Activated CD4-positive, alpha-beta T cell treated with anti-CD3 and anti-CD28 coated beads for 36 hours (primary cell): ENCODE results near the gene ZFP69. TPM values are rescaled to one million over a fixed set of nuclear protein-coding genes. Genes with fewer than 3 reads are reported as not detected.
"Not testable (repeated sequence)": the region's sequence is repeated elsewhere in the genome, so short reads cannot be mapped to it uniquely, and the experiment has no call there.

ENCODE experiments used
- ATAC-seq: fragments of 200-7000 bp; cut with Tn5 transposase; one replicate; pipeline ENCODE4 v1.10.0; 2021; ENCODE audit warnings: mild to moderate bottlenecking, moderate library complexity
- CTCF ChIA-PET: fragments of 350-600 bp; sonication (Branson Sonifier 250); formaldehyde crosslinking; loops from one replicate; lab custom pipeline; 2021; ENCODE audit warnings: antibody characterized with exemption; lab: Charles Lee
- POLR2A ChIA-PET: fragments of 350-600 bp; sonication (Branson Sonifier 250); formaldehyde crosslinking; loops from one replicate; lab custom pipeline; 2021; ENCODE audit warnings: antibody characterized with exemption, inconsistent platforms; lab: Charles Lee
- DNase-seq: peaks from one replicate; pipeline ENCODE4 v3.0.0-alpha.2; 2020
- H3K27ac Mint-ChIP-seq: one replicate; pipeline ENCODE4 v1.8.0; 2021; ENCODE audit warnings: mixed read lengths
- H3K27me3 Mint-ChIP-seq: one replicate; pipeline ENCODE4 v1.8.0; 2021; ENCODE audit warnings: mixed read lengths
- H3K36me3 Mint-ChIP-seq: one replicate; pipeline ENCODE4 v1.8.0; 2021; ENCODE audit warnings: low read depth, mixed read lengths
- H3K4me1 Mint-ChIP-seq: one replicate; pipeline ENCODE4 v1.8.0; 2021; ENCODE audit warnings: mixed read lengths
- H3K4me3 Mint-ChIP-seq: one replicate; pipeline ENCODE4 v1.8.0; 2021; ENCODE audit warnings: mild to moderate bottlenecking, moderate library complexity, mixed read lengths
- H3K9me3 Mint-ChIP-seq: one replicate; pipeline ENCODE4 v1.8.0; 2021; ENCODE audit warnings: low read depth, mixed read lengths
- intact Hi-C, 2 experiments: fragments of 100-400 bp; cut with DNase I in 1 of 2; cut with micrococcal nuclease in 1 of 2; formaldehyde crosslinking; loops; one replicate each; pipeline versions ENCODE4 v1.14.2 to v1.15.1; 2022 to 2024; cut with DNase I, micrococcal nuclease
- total RNA-seq, 2 experiments: library from RNA; stranded (reverse); gene quantifications; one replicate each; pipeline ENCODE4 v1.2.3, GENCODE V29; 2021

The ZFP69 gene
- total RNA-seq, 2 experiments from 2014 or later, result 4.6 to 5.4 TPM

DNA sequence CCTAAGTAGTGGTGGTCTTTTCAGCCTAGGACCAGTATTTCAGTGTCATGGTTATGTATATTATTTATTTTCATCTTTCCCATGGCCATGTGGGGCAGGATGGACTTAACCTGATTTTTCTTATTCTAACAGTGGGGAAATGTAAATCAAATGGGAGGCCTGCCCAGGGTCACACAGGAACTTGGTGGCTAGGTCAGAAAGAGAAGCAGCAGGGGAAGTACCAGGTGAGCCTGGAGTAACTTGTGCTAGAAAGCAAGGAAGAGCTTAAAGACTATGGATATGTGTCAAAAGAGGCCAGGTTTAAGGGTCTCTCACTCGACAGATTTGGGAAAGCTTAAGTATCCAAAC, 25.9 kb upstream of the ZFP69 start:
- H3K4me1 Mint-ChIP-seq, result peaks cover 32% of the 10 kb centered on the region
- peaks cover 62% of the 10 kb centered on the region for H3K36me3 Mint-ChIP-seq
- H3K27me3 Mint-ChIP-seq, result no peaks in the 10 kb centered on the region
- H3K27ac Mint-ChIP-seq, result peak overlapping the region; percentile 87
- intact Hi-C loops, result loop anchor here (1.0 to 2.0 kb wide), 7 partner anchors 26 to 528 kb away; partner anchors contain the start of genes ZFP69 (in 2 of the 2), CTPS1 (in 1 of the 2), EXO5 (in 1 of the 2) and ZNF684 (in 1 of the 2)
- peaks cover 27% of the 10 kb centered on the region for H3K9me3 Mint-ChIP-seq
- POLR2A ChIA-PET, result interaction anchor here (0.7 to 0.8 kb wide), 2 partner anchors 58 to 134 kb away, joined by 4 to 7 read pairs; no protein-coding TSS in a partner anchor
- CTCF ChIA-PET, result interaction anchor here (0.6 to 1.9 kb wide), 3 partner anchors 30 to 135 kb away, joined by 3 to 8 read pairs (median 3); no protein-coding TSS in a partner anchor
- peak; percentile 34 for ATAC-seq
- no peak for DNase-seq
- H3K4me3 Mint-ChIP-seq, result peak overlapping the region; percentile 71

DNA sequence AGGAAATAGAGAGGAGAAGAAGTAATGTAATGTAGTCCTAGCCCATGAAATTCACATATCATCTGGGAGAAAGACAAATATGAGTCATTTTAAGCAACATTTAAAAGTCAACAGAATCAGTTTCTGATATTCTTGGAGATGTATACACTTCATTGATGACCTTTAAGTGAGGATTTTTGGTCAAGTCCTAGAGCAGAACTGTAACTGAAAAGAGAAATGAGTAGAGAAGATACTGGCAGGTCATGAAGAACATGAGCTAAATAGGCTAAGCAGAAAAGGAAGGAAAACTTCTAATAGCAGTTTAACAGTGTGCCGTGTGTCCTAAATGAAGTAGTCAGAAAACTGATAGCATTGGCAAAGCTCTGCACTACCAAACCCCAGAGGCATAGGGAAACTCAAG, 22.2 kb upstream of the ZFP69 start:
- no peak for ATAC-seq
- H3K9me3 Mint-ChIP-seq, result peaks cover 57% of the 10 kb centered on the region
- peak overlapping the region; percentile 14 for H3K27ac Mint-ChIP-seq
- H3K4me1 Mint-ChIP-seq, result peaks cover 27% of the 10 kb centered on the region
- H3K36me3 Mint-ChIP-seq, result peaks cover 87% of the 10 kb centered on the region
- no peak overlapping the region for H3K4me3 Mint-ChIP-seq
- no peak for DNase-seq
- H3K27me3 Mint-ChIP-seq, result no peaks in the 10 kb centered on the region
- intact Hi-C loops, result no loop called here
- ChIA-PET POLR2A (interaction anchor here (0.7 kb wide), 1 partner anchor 29 kb away, joined by 3 read pairs; no protein-coding TSS in a partner anchor), CTCF (interaction anchor here (0.5 to 0.9 kb wide), 3 partner anchors 17 to 281 kb away, joined by 3 read pairs; no protein-coding TSS in a partner anchor)

DNA sequence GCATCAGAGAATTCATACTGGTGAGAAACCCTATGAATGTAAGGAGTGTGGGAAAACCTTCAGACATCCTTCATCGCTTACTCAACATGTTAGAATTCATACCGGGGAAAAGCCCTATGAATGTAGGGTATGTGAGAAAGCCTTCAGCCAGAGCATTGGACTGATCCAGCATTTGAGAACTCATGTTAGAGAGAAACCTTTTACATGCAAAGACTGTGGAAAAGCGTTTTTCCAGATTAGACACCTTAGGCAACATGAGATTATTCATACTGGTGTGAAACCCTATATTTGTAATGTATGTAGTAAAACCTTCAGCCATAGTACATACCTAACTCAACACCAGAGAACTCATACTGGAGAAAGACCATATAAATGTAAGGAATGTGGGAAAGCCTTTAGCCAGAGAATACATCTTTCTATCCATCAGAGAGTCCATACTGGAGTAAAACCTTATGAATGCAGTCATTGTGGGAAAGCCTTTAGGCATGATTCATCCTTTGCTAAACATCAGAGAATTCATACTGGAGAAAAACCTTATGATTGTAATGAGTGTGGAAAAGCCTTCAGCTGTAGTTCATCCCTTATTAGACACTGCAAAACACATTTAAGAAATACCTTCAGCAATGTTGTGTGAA, 14.0 kb upstream of the ZFP69 start:
- ATAC-seq (no peak), DNase-seq (no peak)
- H3K36me3 Mint-ChIP-seq, result peaks cover 86% of the 10 kb centered on the region
- peaks cover 64% of the 10 kb centered on the region for H3K9me3 Mint-ChIP-seq
- intact Hi-C loops, result loop anchor here in 1 of 2 experiments (2.0 kb wide), 1 partner anchor 32 kb away; no protein-coding TSS in a partner anchor
- H3K4me3 Mint-ChIP-seq, result no peak overlapping the region
- ChIA-PET CTCF (no interaction called here), POLR2A (no interaction called here)
- no peak overlapping the region for H3K27ac Mint-ChIP-seq
- no peaks in the 10 kb centered on the region for H3K4me1 Mint-ChIP-seq
- no peaks in the 10 kb centered on the region for H3K27me3 Mint-ChIP-seq

DNA sequence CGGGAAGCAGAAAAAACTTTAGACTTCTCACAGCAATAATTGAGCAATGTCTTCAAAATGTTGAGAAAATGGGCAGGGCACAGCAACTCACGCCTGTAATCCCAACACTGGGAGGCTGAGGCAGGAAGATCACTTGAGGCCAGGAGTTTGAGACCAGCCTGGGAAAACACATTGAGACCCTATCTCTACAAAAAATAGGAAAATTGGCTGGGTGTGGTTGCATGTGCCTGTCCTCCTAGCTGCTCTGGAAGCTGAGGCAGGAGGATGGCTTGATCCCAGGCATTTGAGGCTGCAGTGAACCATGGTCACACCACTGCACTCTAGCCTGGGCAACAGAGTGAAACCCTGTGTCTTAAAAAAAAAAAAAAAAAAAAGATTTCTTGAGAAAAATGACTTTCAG, 7.8 kb upstream of the ZFP69 start:
- POLR2A ChIA-PET, result interaction anchor here (0.7 kb wide), 1 partner anchor 421 kb away, joined by 4 read pairs; no protein-coding TSS in a partner anchor
- Mint-ChIP-seq H3K4me3 (no peak overlapping the region), H3K27me3 (no peaks in the 10 kb centered on the region), H3K4me1 (no peaks in the 10 kb centered on the region), H3K36me3 (peaks cover 43% of the 10 kb centered on the region), H3K27ac (no peak overlapping the region), H3K9me3 (peaks cover 73% of the 10 kb centered on the region)
- ATAC-seq (no peak), DNase-seq (no peak)
- intact Hi-C loops, result no loop called here
- CTCF ChIA-PET, result no interaction called here

DNA sequence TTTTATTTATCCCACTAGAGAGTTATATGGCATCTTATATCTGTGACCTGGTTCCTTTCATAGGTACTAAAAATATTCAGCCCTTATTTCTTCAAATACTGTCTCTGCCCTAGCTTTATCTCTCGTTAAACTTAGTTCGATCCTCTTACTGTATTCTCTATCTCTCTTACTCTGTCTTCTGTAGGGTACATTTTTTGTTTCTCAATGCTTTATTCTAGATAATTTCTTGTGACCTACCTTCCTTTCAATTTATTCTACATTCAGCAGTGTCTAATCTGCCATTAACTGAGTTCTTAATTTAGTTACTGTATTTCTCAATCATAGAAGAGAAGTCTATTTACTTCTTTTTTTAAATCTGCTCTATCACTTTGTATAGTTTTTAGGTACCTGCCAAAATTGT, 1.8 kb upstream of the ZFP69 start:
- intact Hi-C loops, result no loop called here
- H3K9me3 Mint-ChIP-seq, result peaks cover 38% of the 10 kb centered on the region
- H3K4me1 Mint-ChIP-seq, result peaks cover 21% of the 10 kb centered on the region
- no peak overlapping the region for H3K27ac Mint-ChIP-seq
- ChIA-PET CTCF (interaction anchor here (0.7 to 1.1 kb wide), 2 partner anchors 20 to 59 kb away, joined by 4 read pairs; no protein-coding TSS in a partner anchor), POLR2A (no interaction called here)
- DNase-seq (no peak), ATAC-seq (no peak)
- H3K27me3 Mint-ChIP-seq, result no peaks in the 10 kb centered on the region
- no peak overlapping the region for H3K4me3 Mint-ChIP-seq
- peaks cover 21% of the 10 kb centered on the region for H3K36me3 Mint-ChIP-seq

DNA sequence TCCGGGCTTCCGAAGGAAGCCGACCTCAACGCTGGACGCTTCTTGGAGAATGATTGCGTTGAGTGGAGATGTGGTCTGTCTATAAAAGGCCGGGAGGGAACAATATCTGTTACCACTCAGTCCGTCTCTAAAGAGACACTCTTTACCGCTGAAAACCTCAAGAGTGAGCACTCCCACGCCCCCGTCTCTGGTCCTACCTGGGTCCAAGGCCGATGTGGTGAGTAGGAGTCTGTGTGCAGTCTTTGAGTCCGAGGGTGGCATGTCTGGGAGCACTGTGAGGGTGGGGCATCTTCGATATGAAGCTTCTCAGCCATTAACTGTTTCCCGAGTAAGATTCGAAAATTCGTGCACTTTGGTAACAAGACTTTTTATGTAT, 576 bp downstream of the ZFP69 start:
- peak; percentile 50 for DNase-seq

DNA sequence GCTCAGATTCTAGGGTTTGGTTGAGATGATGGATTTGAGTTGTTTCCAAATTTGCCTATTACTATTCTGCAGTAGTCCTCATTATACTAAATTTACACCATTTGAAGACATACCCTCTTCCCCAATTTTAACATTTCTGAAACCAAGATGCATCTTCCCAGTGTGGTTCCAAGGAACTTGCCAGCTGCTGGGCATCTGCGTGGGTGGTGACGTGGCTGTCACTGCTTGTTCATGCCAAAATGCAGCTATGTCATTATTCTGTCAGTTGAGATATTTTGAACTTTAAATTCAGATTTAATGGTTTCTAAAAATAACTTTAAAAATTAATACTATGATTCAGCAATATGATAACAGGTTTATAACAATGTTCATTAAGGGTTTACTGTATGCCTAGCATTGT, 1.2 kb downstream of the ZFP69 start:
- Mint-ChIP-seq H3K9me3 (peaks cover 28% of the 10 kb centered on the region), H3K27me3 (no peaks in the 10 kb centered on the region), H3K4me1 (peaks cover 21% of the 10 kb centered on the region), H3K27ac (peak overlapping the region; percentile 76), H3K4me3 (peak overlapping the region; percentile 80), H3K36me3 (peaks cover 44% of the 10 kb centered on the region)
- intact Hi-C loops, result no loop called here
- ChIA-PET POLR2A (interaction anchor here (0.6 to 1.2 kb wide), 3 partner anchors 31 to 96 kb away, joined by 3 read pairs; no protein-coding TSS in a partner anchor), CTCF (interaction anchor here (1.0 to 1.7 kb wide), 3 partner anchors 10 to 54 kb away, joined by 3 to 7 read pairs (median 5); partner anchors contain the start of genes EXO5 and ZNF684)
- ATAC-seq, result no peak
- no peak for DNase-seq

More for the DNA sequence above, 576 bp downstream of the ZFP69 start:
- peak overlapping the region; percentile 76 for H3K27ac Mint-ChIP-seq
- ATAC-seq, result peak; percentile 58
- ChIA-PET CTCF (interaction anchor here (1.0 kb wide), 1 partner anchor 31 kb away, joined by 3 read pairs; the partner anchor contains the start of gene EXO5), POLR2A (interaction anchor here (1.2 kb wide), 1 partner anchor 31 kb away, joined by 3 read pairs; no protein-coding TSS in a partner anchor)
- peaks cover 30% of the 10 kb centered on the region for H3K9me3 Mint-ChIP-seq
- H3K4me1 Mint-ChIP-seq, result peaks cover 21% of the 10 kb centered on the region
- intact Hi-C loops, result loop anchor here (1.0 to 2.0 kb wide), 3 partner anchors 26 to 31 kb away; partner anchors contain the start of genes EXO5 (in 1 of the 2) and ZFP69B (in 1 of the 2)
- H3K4me3 Mint-ChIP-seq, result peak overlapping the region; percentile 80
- H3K27me3 Mint-ChIP-seq, result no peaks in the 10 kb centered on the region
- peaks cover 38% of the 10 kb centered on the region for H3K36me3 Mint-ChIP-seq

DNA sequence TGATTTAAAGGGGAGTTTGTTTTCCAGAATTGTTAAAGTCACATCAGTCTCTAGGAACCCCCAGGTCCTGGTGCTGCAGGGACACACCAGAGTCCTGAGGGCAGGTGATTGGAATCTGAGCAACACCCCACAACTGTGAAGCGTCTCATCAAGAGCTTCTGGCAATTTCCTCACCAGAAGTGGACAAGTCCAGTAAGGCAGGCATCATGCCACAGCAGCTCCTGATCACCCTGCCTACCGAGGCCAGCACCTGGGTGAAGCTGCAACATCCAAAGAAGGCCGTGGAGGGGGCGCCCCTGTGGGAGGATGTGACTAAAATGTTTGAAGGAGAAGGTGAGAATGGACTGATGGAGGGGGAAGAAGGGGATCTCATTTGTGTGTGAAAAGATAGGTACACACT, 2.1 kb downstream of the ZFP69 start:
- CTCF ChIA-PET, result interaction anchor here (0.5 to 1.7 kb wide), 4 partner anchors 9 to 253 kb away, joined by 3 to 7 read pairs (median 6); partner anchors contain the start of gene ZNF684
- H3K36me3 Mint-ChIP-seq, result peaks cover 51% of the 10 kb centered on the region
- peaks cover 21% of the 10 kb centered on the region for H3K9me3 Mint-ChIP-seq
- peak overlapping the region; percentile 1 for H3K27ac Mint-ChIP-seq
- intact Hi-C loops, result no loop called here
- ATAC-seq, result no peak
- no peak overlapping the region for H3K4me3 Mint-ChIP-seq
- POLR2A ChIA-PET, result interaction anchor here (0.6 to 0.7 kb wide), 2 partner anchors 29 to 54 kb away, joined by 3 read pairs; no protein-coding TSS in a partner anchor
- peaks cover 21% of the 10 kb centered on the region for H3K4me1 Mint-ChIP-seq
- DNase-seq, result peak; percentile 39
- H3K27me3 Mint-ChIP-seq, result no peaks in the 10 kb centered on the region

DNA sequence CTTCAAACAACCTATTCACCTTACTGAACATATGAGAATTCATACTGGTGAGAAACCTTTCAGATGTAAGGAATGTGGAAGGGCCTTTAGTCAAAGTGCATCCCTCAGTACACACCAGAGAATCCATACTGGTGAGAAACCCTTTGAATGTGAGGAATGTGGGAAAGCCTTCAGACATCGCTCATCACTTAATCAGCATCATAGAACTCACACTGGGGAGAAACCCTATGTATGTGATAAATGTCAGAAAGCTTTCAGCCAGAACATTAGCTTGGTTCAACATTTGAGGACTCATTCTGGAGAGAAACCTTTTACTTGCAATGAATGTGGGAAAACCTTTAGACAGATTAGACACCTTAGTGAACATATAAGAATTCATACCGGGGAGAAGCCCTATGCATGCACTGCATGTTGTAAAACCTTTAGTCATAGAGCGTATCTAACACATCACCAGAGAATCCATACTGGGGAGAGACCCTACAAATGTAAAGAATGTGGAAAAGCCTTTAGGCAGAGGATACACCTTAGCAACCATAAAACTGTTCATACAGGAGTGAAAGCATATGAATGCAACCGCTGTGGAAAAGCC, 18.3 kb downstream of the ZFP69 start:
- intact Hi-C loops, result loop anchor here in 1 of 2 experiments (2.0 kb wide), 1 partner anchor 33 kb away; no protein-coding TSS in a partner anchor
- Mint-ChIP-seq H3K4me3 (no peak overlapping the region), H3K9me3 (peaks cover 56% of the 10 kb centered on the region), H3K36me3 (peaks cover 81% of the 10 kb centered on the region), H3K4me1 (peaks cover 5% of the 10 kb centered on the region), H3K27me3 (no peaks in the 10 kb centered on the region), H3K27ac (no peak overlapping the region)
- ATAC-seq, result no peak
- CTCF ChIA-PET, result interaction anchor here (1.0 kb wide), 1 partner anchor 12 kb away, joined by 3 read pairs; no protein-coding TSS in a partner anchor
- no peak for DNase-seq
- POLR2A ChIA-PET, result no interaction called here

DNA sequence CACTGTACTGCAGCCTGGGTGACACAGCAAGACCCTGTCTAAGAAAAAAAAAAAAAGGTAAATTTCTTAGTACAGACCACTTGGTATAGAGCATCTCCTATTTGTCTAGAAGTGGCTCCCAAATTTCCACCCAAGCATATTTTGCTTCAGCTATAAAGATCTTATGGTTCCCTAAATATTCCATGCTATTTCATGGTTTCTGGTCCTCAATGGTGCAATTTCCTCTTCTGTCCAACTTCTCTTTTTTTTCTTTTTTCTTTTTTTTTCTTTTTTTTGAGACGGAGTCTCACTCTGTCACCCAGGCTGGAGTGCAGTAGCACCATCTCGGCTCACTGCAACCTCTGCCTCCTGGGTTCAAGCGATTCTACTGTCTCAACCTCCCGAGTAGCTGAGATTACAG, 25.6 kb downstream of the ZFP69 start:
- Mint-ChIP-seq H3K9me3 (peaks cover 40% of the 10 kb centered on the region), H3K36me3 (peaks cover 78% of the 10 kb centered on the region)
- intact Hi-C loops, DNase-seq, ATAC-seq, H3K4me3 Mint-ChIP-seq, CTCF ChIA-PET, H3K27me3 Mint-ChIP-seq, H3K4me1 Mint-ChIP-seq, POLR2A ChIA-PET, H3K27ac Mint-ChIP-seq: not testable (repeated sequence)

DNA sequence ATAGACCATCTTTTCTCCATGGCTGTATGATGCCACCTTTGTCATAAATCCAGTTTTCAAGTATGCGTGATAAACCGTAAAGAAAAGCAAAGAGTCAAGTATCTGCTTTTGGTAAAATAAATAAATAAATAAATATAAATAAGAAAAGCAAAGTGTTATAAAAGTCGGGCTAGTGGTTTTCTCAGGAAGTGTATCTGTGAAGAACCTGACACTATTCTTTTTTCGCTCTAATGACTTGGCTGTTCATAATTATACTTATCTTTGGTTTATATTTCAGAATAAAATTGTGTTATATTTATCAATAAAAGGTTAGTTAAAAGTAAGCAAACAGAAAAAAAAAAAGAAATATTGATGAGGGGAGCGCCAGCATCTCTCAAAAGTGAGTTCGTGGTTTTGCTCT, 30.9 kb downstream of the ZFP69 start:
- intact Hi-C loops, result loop anchor here (1.0 kb wide), 4 partner anchors 23 to 58 kb away; partner anchors contain the start of genes ZNF684 (in 2 of the 2), ZFP69 (in 1 of the 2) and ZFP69B (in 1 of the 2)
- peaks cover 65% of the 10 kb centered on the region for H3K36me3 Mint-ChIP-seq
- DNase-seq, result no peak
- no peaks in the 10 kb centered on the region for H3K27me3 Mint-ChIP-seq
- ATAC-seq, result no peak
- H3K9me3 Mint-ChIP-seq, result peaks cover 22% of the 10 kb centered on the region
- peak overlapping the region; percentile 88 for H3K27ac Mint-ChIP-seq
- peak overlapping the region; percentile 75 for H3K4me3 Mint-ChIP-seq
- CTCF ChIA-PET, result interaction anchor here (1.3 to 1.8 kb wide), 2 partner anchors 8 to 24 kb away, joined by 3 to 15 read pairs; partner anchors contain the start of gene ZNF684
- POLR2A ChIA-PET, result interaction anchor here (0.6 to 1.0 kb wide), 2 partner anchors 25 to 29 kb away, joined by 3 to 4 read pairs; no protein-coding TSS in a partner anchor
- peaks cover 14% of the 10 kb centered on the region for H3K4me1 Mint-ChIP-seq
